Hypothalamus (tissue), 51 donors: Measurements from ENCODE around the gene NUDCD2.
"Not testable (repeated sequence)": the region's sequence is repeated elsewhere in the genome, so short reads cannot be mapped to it uniquely, and the experiment has no call there.

Source experiments
- DNase-seq, 51 donors: peaks; one replicate each; lab custom pipeline; 2025; lab: John Stamatoyannopoulos, UW

Gene NUDCD2

DNA sequence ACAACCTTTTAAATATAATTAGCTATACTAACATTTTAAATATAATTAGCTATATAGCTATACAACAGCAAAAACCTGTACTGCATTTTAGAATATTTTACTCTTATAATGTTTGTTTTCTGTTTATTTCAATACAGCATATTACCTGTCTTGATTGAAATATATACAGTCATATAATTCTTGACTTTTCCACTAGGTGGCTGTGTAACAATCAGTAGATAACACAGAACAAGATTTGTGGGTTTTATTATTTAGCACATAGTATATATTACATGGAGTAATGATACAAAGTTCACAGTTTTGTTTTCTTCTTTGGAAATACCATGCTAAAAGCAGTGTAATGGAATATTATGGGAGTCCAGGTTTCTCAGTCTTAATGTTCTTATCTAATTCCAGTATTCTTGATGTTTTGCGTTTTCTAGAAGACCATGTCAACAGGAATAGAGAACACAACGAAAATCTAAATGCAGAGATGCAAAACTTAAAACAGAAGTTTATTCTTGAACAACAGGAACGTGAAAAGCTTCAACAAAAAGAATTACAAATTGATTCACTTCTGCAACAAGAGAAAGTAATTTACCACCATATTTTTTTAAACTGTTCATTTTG is 13.8 kb upstream of the NUDCD2 start:
- DNase-seq = no peak

DNA sequence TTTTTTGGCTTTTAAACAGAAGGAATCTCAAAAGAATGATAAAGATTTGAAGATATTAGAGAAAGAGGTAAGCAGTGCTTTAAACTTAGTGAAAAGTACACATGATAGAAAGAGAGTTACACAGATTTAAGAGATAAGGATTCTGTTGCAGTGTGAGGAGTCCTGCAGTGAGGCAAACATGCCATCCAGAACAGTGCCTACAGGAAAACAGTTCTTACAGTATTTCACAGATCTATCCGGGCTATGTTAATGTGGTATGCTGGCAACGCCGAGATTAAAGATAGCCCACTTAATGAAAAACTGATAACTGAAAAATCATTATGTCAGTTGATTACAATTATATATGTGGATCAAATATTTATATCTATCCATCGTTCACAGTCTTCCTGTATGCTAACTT is 7.8 kb upstream of the NUDCD2 start:
- no peak for DNase-seq

DNA sequence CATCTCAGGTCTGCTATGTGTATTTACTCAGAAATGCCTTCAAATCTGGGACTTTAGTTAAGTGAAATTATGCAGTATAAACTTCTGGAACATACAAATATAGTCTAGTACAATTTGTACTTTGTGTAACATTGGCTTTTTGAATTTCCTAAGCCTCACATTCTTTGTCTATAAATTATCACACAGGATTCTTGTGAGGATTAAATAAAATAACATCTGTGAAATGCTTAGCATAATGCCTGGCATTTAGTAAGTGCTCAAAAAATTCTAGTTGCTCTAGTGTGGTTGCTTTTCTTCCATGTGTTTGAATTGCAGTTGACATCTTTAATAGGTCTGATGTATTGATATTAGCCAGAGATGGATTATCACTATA is 3.1 kb upstream of the NUDCD2 start:
- DNase-seq = no peak

DNA sequence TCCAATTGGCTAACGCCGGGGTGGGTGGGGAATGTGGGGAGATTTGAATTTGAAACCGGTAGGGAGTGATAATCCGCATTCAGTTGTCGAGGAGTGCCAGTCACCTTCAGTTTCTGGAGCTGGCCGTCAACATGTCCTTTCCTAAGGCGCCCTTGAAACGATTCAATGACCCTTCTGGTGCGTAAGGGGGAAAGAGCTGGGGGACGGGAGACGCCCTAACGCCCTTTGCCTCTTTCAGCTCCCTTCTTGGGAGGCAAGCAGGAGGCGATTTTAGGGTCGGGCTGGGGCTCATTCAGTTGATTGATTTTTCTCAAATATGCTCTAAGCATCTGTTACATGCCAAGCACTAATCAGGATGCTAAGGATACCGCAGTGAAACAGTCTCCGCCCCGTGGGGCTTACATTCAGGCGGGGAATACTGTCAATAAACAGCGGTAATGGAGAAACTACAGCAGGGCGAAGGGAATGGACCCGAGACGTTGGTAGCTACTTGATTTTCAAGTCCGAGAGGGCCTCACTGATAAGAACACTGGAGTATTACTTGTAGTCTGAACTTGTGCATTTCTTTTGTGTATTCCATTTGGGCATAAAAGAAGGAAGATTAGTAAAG is 765 bp upstream of the NUDCD2 start, which contains the start of gene HMMR:
TSS of gene HMMR (plus strand) at position 71 of the 610 bp plus-strand sequence. CDS start at position 132, 61 bp downstream.
- peak in 1 of 51 donors; percentile 51 for DNase-seq

- DNase-seq = no peak
Measured at GRCh38 chr5:163459462-163459818, 462 bp downstream of the NUDCD2 start.

GRCh38 chr5:163458778-163459385 is 1.0 kb downstream of the NUDCD2 start:
- no peak for DNase-seq

GRCh38 chr5:163456840-163457239 is 3.1 kb downstream of the NUDCD2 start:
- DNase-seq = no peak

- DNase-seq = no peak
Measured at GRCh38 chr5:163456029-163456589, 3.8 kb downstream of the NUDCD2 start.

DNA sequence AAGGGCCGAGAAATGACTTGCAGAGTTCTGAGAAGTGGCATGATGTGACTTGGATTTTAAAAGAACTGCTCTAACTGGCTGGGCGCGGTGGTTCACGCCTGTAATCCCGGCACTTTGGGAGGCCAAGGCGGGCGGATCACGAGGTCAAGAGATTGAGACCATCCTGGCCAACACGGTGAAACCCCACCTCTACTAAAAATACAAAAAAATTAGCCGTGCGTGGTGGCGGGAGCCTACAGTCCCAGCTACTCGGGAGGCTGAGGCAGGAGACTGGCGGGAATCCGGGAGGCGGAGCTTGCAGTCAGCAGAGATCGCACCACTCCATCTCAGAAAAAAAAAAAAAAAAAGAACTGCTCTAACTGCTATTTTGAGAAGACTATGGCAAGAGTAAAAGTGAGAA is 4.5 kb downstream of the NUDCD2 start:
- DNase-seq = not testable (repeated sequence)

DNA sequence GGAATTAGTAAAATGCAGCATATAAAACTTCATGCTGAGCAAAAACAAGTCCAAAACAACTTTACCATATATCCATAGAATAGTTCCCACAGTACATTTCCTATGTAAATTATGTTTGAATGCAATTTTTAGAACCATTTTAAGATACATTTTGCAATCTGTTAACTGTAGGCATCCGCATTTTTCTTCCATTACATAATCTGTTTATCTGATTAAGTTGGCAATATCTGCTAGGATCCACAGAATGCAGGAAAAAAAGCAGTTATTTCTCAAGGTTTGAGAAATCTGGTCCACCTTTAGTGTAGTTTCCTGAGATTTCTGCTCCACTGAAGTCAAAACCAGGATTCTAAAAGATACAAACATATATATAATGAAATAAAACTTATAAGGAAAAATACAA is 6.2 kb downstream of the NUDCD2 start:
- no peak for DNase-seq

GRCh38 chr5:163451489-163451888 is 8.4 kb downstream of the NUDCD2 start:
- no peak for DNase-seq

DNA sequence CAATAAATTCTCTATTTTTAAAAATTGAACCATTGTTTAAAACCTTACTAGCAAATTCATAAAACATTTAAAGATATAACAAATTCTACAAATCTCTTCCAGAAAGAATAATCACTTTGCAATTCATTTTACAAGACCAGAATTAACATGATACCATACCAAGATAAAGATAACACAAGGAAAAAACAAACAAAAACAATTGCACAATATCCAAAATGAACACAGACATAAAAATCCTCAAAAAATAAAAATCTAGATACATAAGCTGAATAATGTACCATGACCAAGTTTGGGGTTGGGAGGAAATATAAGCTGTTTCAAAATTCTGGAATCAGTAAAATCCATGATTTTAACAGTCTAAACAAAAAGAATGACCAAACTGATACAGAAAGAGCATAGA is 11.4 kb downstream of the NUDCD2 start:
- DNase-seq = no peak

GRCh38 chr5:163447875-163448274 is 12.0 kb downstream of the NUDCD2 start:
- no peak for DNase-seq

GRCh38 chr5:163447191-163447590 is 12.7 kb downstream of the NUDCD2 start:
- DNase-seq = no peak

GRCh38 chr5:163445345-163445744 is 14.6 kb downstream of the NUDCD2 start:
- no peak for DNase-seq

GRCh38 chr5:163444526-163444925 is 15.4 kb downstream of the NUDCD2 start:
- DNase-seq = no peak

GRCh38 chr5:163440954-163441353 is 18.9 kb downstream of the NUDCD2 start:
- DNase-seq = no peak

GRCh38 chr5:163439092-163439425 is 20.8 kb downstream of the NUDCD2 start:
- DNase-seq = no peak

GRCh38 chr5:163437309-163438182 is 22.4 kb downstream of the NUDCD2 start, which contains the start of gene CCNG1:
CCNG1 (plus strand) TSS chr5:163437595; CDS start chr5:163439257, 1,662 bp downstream.
- peak; percentile 24 to 97 (median 91) for DNase-seq

- no peak for DNase-seq
Measured at GRCh38 chr5:163437011-163437308, 22.9 kb downstream of the NUDCD2 start.

DNA sequence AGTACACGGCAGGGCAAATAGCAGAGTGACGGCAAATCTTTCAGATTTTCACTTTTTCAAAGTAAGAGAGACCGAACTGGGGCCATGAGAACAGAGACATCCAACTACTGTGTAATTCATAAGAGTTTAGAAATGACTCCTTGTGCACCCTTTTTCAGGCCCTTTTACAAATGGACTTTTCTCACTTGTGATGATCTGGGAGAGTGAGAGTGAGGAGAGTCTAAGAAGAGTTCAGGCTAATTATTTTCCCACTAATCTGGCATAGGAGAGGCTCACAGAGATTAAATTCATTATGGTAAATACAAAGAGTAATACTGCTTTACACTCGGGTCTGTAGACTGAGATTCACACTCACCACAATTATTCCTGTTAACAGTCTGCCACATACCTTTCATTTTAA is 23.4 kb downstream of the NUDCD2 start:
- DNase-seq = no peak
